Suprapubic skin (tissue), 4 donors: ENCODE results near the gene NCOA6. TPM values are rescaled to one million over a fixed set of nuclear protein-coding genes. Genes with fewer than 3 reads are reported as not detected.
A peak's percentile ranks its signal among the peaks of the same experiment; 100 is the strongest.

Experiments
- DNase-seq, 2 donors: peaks; one replicate each; pipeline ENCODE4 v3.0.0-alpha.2; 2019; ENCODE audit warnings: low spot score in 2 of 2
- H3K27ac ChIP-seq: fragments of 200-600 bp; sonication (generic); one replicate; pipeline ENCODE4 v1.5.1; 2019
- H3K27me3 ChIP-seq: fragments of 200-600 bp; sonication (generic); one replicate; pipeline ENCODE4 v1.5.1; 2019
- H3K36me3 ChIP-seq: fragments of 200-600 bp; sonication (generic); one replicate; pipeline ENCODE4 v1.5.1; 2019
- H3K4me1 ChIP-seq: fragments of 200-600 bp; sonication (generic); one replicate; pipeline ENCODE4 v1.5.1; 2019
- H3K4me3 ChIP-seq: fragments of 200-600 bp; sonication (generic); one replicate; pipeline ENCODE4 v1.5.1; 2019; ENCODE audit warnings: mild to moderate bottlenecking
- H3K9me3 ChIP-seq: fragments of 200-600 bp; sonication (generic); one replicate; pipeline ENCODE4 v1.5.1; 2019
- CTCF ChIP-seq, 2 donors: fragments of 200-600 bp in 1 of 2; fragments of 450-650 bp in 1 of 2; sonication (generic) in 1 of 2; IDR thresholded peaks; one replicate each; pipeline ENCODE4 v1.5.1; 2016 to 2019; ENCODE audit warnings: antibody characterized with exemption in 2 of 2, mild to moderate bottlenecking in 1 of 2, moderate library complexity in 1 of 2
- EP300 ChIP-seq: sonication (generic); formaldehyde crosslinking; IDR thresholded peaks from one replicate; pipeline ENCODE4 v1.6.1; 2017; ENCODE audit warnings: antibody characterized with exemption
- POLR2A ChIP-seq, 2 donors: fragments of 450-650 bp; IDR thresholded peaks; one replicate each; pipeline ENCODE4 v1.6.1; 2017; ENCODE audit warnings: antibody characterized with exemption in 2 of 2, mild to moderate bottlenecking in 2 of 2, moderate library complexity in 2 of 2
- POLR2AphosphoS5 ChIP-seq, 3 donors: sonication (generic); formaldehyde crosslinking; IDR thresholded peaks; one replicate each; pipeline ENCODE4 v1.6.1; 2017; ENCODE audit warnings: antibody characterized with exemption in 3 of 3
- WGBS: methylation state at CpG from one replicate; pipeline ENCODE4 v1.1.5; 2018; 5-methylcytosine and 5-hydroxymethylcytosine counted together
- total RNA-seq, 4 donors: library from RNA; depleted of rRNA; stranded (reverse); fragments of >200 nt; gene quantifications; one replicate each; pipeline ENCODE4 v1.1.0, GENCODE V29; 2016

Gene NCOA6
- total RNA-seq, 4 donors from 2014 or later = 27.7 to 48.4 (median 40.5) TPM

GRCh38 chr20:34774886-34775285, 50.6 kb downstream of the NCOA6 start:
- no peak for TF ChIP-seq POLR2A (IDR thresholded peaks at IDR 0.05)
- TF ChIP-seq CTCF (IDR thresholded peaks at IDR 0.05) = no peak
- H3K27ac ChIP-seq = no peak overlapping the region
- H3K4me3 ChIP-seq = no peak overlapping the region
- no peaks in the 10 kb centered on the region for H3K9me3 ChIP-seq
- DNase-seq = no peak
- peaks cover 32% of the 10 kb centered on the region for H3K4me1 ChIP-seq
- peaks cover 46% of the 10 kb centered on the region for H3K36me3 ChIP-seq
- H3K27me3 ChIP-seq = no peaks in the 10 kb centered on the region

- TF ChIP-seq POLR2AphosphoS5 (IDR thresholded peaks at IDR 0.05) = no peak
- no peak for TF ChIP-seq POLR2A (IDR thresholded peaks at IDR 0.05)
- TF ChIP-seq CTCF (IDR thresholded peaks at IDR 0.05) = no peak
- DNase-seq = no peak
- Histone ChIP-seq H3K36me3 (peaks cover 46% of the 10 kb centered on the region), H3K4me1 (peaks cover 35% of the 10 kb centered on the region), H3K27ac (no peak overlapping the region), H3K4me3 (no peak overlapping the region), H3K9me3 (no peaks in the 10 kb centered on the region), H3K27me3 (no peaks in the 10 kb centered on the region)
- 90% methylated on average over 3 of the region's 3 CpGs for WGBS
Measured at GRCh38 chr20:34774449-34774848, 51.0 kb downstream of the NCOA6 start.

- no peak overlapping the region for H3K27ac ChIP-seq
- peaks cover 38% of the 10 kb centered on the region for H3K4me1 ChIP-seq
- H3K27me3 ChIP-seq = no peaks in the 10 kb centered on the region
- H3K9me3 ChIP-seq = no peaks in the 10 kb centered on the region
- peaks cover 42% of the 10 kb centered on the region for H3K36me3 ChIP-seq
- no peak for TF ChIP-seq POLR2A (IDR thresholded peaks at IDR 0.05)
- no peak for TF ChIP-seq POLR2AphosphoS5 (IDR thresholded peaks at IDR 0.05)
- WGBS = 62% methylated on average over 1 of the region's 1 CpG
- H3K4me3 ChIP-seq = no peak overlapping the region
- no peak for DNase-seq
Measured at GRCh38 chr20:34773726-34774125, 51.7 kb downstream of the NCOA6 start.

- Histone ChIP-seq H3K36me3 (peaks cover 48% of the 10 kb centered on the region), H3K27me3 (no peaks in the 10 kb centered on the region), H3K27ac (peak overlapping the region; percentile 54), H3K9me3 (no peaks in the 10 kb centered on the region), H3K4me3 (no peak overlapping the region), H3K4me1 (peaks cover 38% of the 10 kb centered on the region)
- TF ChIP-seq POLR2A (IDR thresholded peaks at IDR 0.05) (no peak), CTCF (IDR thresholded peaks at IDR 0.05) (no peak), EP300 (no peak), POLR2AphosphoS5 (IDR thresholded peaks at IDR 0.05) (no peak)
- no peak for DNase-seq
- 89% methylated on average over 3 of the region's 3 CpGs for WGBS
Measured at GRCh38 chr20:34772437-34772836, 53.0 kb downstream of the NCOA6 start.

GRCh38 chr20:34771680-34772081, 53.8 kb downstream of the NCOA6 start:
- Histone ChIP-seq H3K27me3 (no peaks in the 10 kb centered on the region), H3K4me1 (peaks cover 38% of the 10 kb centered on the region), H3K4me3 (no peak overlapping the region), H3K27ac (peak overlapping the region; percentile 69), H3K9me3 (no peaks in the 10 kb centered on the region), H3K36me3 (peaks cover 56% of the 10 kb centered on the region)
- TF ChIP-seq CTCF (IDR thresholded peaks at IDR 0.05) (no peak), POLR2AphosphoS5 (IDR thresholded peaks at IDR 0.05) (peak in 1 of 3 donors; percentile 25), POLR2A (IDR thresholded peaks at IDR 0.05) (no peak)
- WGBS = 47% methylated on average over 3 of the region's 3 CpGs
- no peak for DNase-seq

GRCh38 chr20:34768096-34768495, 57.4 kb downstream of the NCOA6 start:
- peaks cover 61% of the 10 kb centered on the region for H3K36me3 ChIP-seq
- no peak for TF ChIP-seq POLR2AphosphoS5 (IDR thresholded peaks at IDR 0.05)
- TF ChIP-seq CTCF (IDR thresholded peaks at IDR 0.05) = no peak
- TF ChIP-seq POLR2A (IDR thresholded peaks at IDR 0.05) = no peak
- no peak for TF ChIP-seq EP300
- H3K27me3 ChIP-seq = no peaks in the 10 kb centered on the region
- H3K9me3 ChIP-seq = no peaks in the 10 kb centered on the region
- no peak overlapping the region for H3K4me3 ChIP-seq
- no peak overlapping the region for H3K27ac ChIP-seq
- DNase-seq = no peak
- 88% methylated on average over 3 of the region's 3 CpGs for WGBS
- peaks cover 34% of the 10 kb centered on the region for H3K4me1 ChIP-seq
